Measurements from ENCODE around the gene MEF2D.
A peak's percentile ranks its signal among the peaks of the same experiment; 100 is the strongest.

The MEF2D gene

DNA sequence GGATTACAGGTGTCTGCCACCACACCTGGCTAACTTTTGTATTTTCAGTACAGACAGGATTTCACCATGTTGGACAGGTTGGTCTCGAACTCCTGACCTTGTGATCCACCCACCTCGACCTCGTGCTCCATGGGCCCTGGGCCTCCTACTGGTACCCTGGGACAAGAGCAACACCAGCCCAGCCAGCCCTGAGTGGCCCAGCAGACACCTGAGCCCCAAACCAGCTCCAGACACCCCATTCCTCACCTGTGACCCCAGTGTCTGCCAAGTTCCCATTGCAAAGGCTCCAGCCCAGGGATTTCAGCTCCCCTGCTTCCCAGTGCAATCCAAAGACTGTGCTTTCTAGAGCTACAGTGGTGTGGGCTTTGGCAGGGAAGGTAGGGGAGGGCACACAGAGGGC, 14.6 kb downstream of the MEF2D start:
- DNase-seq = no peak

DNA sequence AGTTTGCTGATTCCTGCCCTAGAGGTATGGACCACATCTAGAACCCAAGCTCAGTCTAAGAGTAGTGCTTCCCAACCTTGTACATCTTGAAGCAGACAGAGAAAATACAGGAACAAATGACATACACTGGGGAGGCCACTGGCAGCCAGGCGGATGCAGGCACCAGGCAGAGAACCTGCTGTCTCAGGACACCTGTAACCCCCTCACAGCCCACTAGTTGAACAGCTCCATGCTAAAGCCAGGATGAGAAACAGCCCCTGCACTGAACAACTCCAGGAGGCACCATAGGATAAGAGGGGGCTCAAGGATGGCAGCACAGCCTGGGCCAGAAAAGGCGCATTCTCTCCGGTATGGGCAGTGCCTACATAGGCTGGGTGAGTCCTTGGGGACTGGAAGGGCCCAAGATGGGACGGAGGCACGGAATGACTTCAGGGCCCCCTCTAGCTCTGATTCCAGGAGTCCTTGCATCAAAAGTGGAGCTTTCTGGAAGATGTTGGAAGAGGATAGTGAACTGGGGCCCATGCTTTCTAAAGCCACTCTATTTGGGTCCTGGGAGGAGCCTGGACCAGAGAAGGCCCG, 16.0 kb downstream of the MEF2D start:
- no peak for DNase-seq

GRCh38 chr1:156483397-156483796, 17.2 kb downstream of the MEF2D start:
- no peak for DNase-seq

GRCh38 chr1:156482276-156482675, 18.3 kb downstream of the MEF2D start:
- no peak for DNase-seq

- DNase-seq = no peak
Observed at GRCh38 chr1:156481527-156481926, 19.0 kb downstream of the MEF2D start.

GRCh38 chr1:156480411-156481192, 20.0 kb downstream of the MEF2D start:
- no peak for DNase-seq

DNA sequence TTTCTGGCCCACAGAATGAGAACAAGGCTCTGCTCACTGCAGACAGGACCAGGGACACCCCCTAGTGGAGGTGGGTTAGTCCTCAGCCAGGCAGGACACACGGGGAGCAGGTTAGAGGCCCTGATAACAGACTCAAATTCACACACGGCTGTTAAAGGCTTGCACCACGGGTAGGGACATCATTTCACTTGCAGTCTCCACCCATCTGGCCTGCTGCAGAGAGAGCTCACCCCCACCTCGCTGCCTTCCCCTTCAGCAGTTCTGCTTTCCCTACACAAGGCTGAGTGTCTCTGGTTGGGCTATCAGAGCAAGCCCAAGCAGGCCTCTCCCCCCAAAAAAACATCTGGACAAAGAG, 20.6 kb downstream of the MEF2D start:
- no peak for DNase-seq

- no peak for DNase-seq
Observed at GRCh38 chr1:156479093-156480015, 21.2 kb downstream of the MEF2D start.

DNA sequence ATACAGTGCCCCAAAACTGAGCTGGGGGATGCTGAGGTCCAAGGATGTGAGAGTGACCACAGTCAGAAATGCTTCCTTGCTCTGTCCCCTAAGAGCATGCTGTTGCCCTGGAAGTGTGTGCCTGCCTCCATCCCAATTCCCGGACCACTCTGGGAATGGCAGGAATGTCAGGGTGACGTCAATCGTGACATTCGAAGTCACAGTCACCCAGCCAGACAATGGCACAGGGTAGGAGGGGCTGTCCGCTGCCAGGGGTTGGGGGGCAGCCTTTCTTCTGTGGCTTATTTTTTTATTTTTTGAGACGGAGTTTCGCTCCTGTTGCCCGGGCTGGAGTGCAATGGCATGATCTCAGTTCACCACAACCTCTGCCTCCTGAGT, 22.3 kb downstream of the MEF2D start:
- DNase-seq = no peak

DNA sequence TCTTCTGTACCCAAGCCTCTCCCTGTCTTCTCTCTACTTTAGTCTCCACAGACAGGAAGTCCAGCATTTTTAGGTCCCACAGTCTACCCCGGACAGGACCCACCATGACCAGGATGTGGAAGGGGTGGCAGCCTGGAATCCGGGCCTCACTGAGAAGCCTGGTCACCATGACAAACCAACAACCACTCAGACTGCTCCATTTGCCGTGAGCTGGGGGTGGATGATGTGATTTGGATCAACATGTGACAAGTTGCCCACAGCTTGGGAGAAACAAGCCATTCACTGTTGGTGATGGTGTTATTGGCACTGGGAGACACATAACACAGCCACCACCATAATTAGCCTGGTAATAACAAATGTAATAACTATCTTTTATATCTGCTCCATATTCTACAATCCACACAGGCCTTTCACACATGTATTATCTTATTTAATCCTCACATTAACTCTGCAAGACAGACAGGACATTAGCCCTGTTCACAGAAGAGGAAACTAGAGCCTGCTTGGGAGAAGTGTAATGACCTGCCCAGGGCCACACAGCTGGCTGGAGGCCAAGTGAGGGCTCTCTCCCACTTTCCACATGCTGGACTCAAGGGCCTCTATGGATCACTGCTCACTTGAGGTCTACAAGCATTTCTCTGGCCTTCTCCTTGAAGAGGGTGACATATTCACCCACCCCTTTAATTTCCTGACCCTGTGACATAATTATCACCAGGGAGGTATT, 22.9 kb downstream of the MEF2D start:
- no peak for DNase-seq

- no peak for DNase-seq
Observed at GRCh38 chr1:156476501-156477298, 23.9 kb downstream of the MEF2D start.

- no peak for DNase-seq
Observed at GRCh38 chr1:156475568-156476500, 24.7 kb downstream of the MEF2D start.

GRCh38 chr1:156474966-156475365, 25.6 kb downstream of the MEF2D start:
- no peak for DNase-seq

DNA sequence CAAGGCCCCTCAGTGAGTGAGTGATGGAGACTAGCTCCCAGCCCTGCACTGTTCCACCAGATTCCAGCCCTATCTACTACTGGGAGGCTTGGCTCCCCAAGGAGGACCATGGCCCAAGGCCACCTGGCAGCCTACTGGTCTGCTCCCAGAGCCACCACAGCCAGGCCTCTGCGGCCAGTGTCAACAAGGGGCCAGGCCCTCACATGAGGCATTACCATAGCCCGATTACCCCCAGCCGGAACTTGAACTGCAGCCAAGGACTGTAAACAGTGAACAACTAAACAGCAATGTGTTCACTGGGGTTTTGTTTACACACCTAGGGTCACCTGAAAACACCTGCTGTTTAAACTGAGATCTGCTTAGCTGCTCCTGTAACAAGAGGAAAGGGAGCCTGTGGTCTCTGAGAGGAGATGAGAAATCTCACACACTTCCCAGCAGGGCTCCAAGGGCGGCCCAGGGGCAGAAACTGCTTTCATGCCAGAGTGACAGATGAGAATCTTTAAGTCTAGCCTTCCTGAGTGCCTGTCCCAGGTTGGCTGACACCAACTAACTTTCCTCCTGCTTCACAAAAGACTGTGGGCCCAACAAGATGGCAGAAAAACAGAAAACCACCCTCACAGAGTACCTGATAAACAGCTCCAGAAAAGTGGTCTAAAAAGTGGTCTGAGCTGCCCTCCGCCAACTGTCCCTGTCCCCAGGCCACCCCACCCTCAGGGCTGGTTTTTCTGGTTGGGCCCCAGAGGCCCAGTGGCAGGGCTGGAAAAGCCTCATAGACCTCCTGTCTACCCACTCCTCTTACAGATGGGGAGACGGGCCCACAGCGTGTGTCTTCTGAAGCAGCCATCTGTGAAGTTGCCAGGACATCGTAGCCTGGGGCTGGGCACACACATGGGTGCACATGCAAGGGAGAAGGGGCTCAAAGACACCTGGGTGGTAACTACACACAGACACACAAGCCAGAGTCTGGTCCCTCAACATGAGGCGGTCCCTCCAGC, 28.8 kb downstream of the MEF2D start:
- DNase-seq = peak; percentile 89

- no peak for DNase-seq
Observed at GRCh38 chr1:156470473-156470872, 30.1 kb downstream of the MEF2D start.

GRCh38 chr1:156468693-156469345, 31.8 kb downstream of the MEF2D start:
- no peak for DNase-seq

DNA sequence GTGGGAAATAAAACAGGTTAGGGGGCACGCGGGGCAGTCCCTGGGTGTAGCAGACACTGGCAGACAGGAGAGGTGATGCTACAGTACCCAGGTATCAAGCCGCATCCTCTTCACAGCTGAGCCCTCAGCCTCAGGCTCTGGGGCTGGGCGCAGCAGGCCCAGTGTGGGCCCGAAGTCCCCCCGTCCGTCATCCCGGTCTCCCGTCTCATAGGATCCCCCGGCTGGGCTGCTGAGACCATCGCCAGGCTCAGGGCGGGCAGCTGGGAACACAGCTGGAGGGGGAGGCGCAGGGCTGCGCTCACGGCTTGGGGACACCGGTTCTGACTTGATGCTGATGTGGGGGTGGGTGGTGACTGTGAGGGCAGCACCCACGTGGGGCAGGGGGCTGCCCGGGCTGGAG, 32.7 kb downstream of the MEF2D start:
- no peak for DNase-seq

- DNase-seq = no peak
Observed at GRCh38 chr1:156467385-156467784, 33.2 kb downstream of the MEF2D start.

GRCh38 chr1:156465747-156466365, 34.7 kb downstream of the MEF2D start:
- DNase-seq = no peak
